AG04450 (cell line): ENCODE measurements around the gene NCAN. TPM values are rescaled to one million over a fixed set of nuclear protein-coding genes. Genes with fewer than 3 reads are reported as not detected.

Experiments
- CTCF ChIA-PET: fragments of 300-600, 350-600 bp; formaldehyde crosslinking; extraction: SDS; loops from one replicate; lab custom pipeline; 2022; ENCODE audit warnings: antibody characterized with exemption, inconsistent platforms; lab: Charles Lee
- POLR2A ChIA-PET: fragments of 350-600 bp; formaldehyde crosslinking; extraction: SDS; loops from one replicate; lab custom pipeline; 2021; ENCODE audit warnings: antibody characterized with exemption, inconsistent platforms; lab: Yijun Ruan, JAX
- DNase-seq: peaks from one replicate; pipeline ENCODE4 v3.0.0-alpha.2; 2011; ENCODE audit warnings: low read depth, low spot score
- H3K27ac ChIP-seq: one replicate; pipeline ENCODE4 v1.5.1; 2012; ENCODE audit warnings: low read depth, low read length, control low read depth
- H3K27me3 ChIP-seq: one replicate; pipeline ENCODE4 v1.6.0; 2012; ENCODE audit warnings: low read length; ENCODE audit not compliant: control insufficient read depth, insufficient read depth
- H3K4me3 ChIP-seq: 2 replicates; pipeline ENCODE4 v1.5.1; 2011; ENCODE audit warnings: mild to moderate bottlenecking, low read depth, low read length, control low read depth
- H3K9me3 ChIP-seq: 2 replicates; pipeline ENCODE4 v1.5.1; 2012; ENCODE audit warnings: low read length; ENCODE audit not compliant: control insufficient read depth, insufficient read depth
- polyA plus RNA-seq: library from polyadenylated mRNA; depleted of rRNA; stranded (reverse); fragments of >200 nt; gene quantifications from 2 replicates; pipeline ENCODE4 v1.2.3, GENCODE V29; 2011
- TF ChIP-seq, protein P1 (sequence below): IDR thresholded peaks from 2 replicates; pipeline ENCODE4 v1.5.1; 2011; ENCODE audit warnings: low read depth, low read length, control low read depth, inconsistent platforms

Gene NCAN
- polyA plus RNA-seq, 1 experiment, result not detected

DNA sequence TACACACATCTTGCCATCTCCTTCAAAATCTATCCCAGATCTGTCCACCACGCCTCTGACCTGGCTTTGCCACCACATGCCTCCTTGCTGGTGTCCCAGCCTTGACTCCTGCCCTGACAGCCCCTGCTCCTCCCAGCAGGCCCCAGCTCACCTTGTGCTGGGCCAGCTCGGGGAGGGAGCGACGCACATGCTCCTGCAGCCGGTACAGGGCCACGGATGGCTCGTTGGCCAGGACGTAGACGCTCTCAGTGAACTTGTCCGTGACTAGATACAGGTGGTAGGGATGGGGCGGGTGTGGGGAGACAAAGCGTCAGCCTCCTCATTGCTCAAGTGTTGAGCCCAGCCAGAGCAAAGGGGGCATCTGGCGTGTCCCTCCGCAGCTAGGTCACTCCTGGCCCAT lies 25.0 kb upstream of the NCAN start:
- no peaks in the 10 kb centered on the region; the same call in 1 of the 2 replicates for H3K9me3 ChIP-seq
- no peaks in the 10 kb centered on the region for H3K27me3 ChIP-seq
- TF ChIP-seq, protein P1, sequence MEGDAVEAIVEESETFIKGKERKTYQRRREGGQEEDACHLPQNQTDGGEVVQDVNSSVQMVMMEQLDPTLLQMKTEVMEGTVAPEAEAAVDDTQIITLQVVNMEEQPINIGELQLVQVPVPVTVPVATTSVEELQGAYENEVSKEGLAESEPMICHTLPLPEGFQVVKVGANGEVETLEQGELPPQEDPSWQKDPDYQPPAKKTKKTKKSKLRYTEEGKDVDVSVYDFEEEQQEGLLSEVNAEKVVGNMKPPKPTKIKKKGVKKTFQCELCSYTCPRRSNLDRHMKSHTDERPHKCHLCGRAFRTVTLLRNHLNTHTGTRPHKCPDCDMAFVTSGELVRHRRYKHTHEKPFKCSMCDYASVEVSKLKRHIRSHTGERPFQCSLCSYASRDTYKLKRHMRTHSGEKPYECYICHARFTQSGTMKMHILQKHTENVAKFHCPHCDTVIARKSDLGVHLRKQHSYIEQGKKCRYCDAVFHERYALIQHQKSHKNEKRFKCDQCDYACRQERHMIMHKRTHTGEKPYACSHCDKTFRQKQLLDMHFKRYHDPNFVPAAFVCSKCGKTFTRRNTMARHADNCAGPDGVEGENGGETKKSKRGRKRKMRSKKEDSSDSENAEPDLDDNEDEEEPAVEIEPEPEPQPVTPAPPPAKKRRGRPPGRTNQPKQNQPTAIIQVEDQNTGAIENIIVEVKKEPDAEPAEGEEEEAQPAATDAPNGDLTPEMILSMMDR, result no peak
- H3K4me3 ChIP-seq, result no peak overlapping the region
- no peak overlapping the region for H3K27ac ChIP-seq
- CTCF ChIA-PET, result interaction anchor here (0.7 to 1.6 kb wide), 2 partner anchors 12 to 324 kb away, joined by 5 to 7 read pairs; no protein-coding TSS in a partner anchor
- no peak for DNase-seq
- POLR2A ChIA-PET, result no interaction called here

DNA sequence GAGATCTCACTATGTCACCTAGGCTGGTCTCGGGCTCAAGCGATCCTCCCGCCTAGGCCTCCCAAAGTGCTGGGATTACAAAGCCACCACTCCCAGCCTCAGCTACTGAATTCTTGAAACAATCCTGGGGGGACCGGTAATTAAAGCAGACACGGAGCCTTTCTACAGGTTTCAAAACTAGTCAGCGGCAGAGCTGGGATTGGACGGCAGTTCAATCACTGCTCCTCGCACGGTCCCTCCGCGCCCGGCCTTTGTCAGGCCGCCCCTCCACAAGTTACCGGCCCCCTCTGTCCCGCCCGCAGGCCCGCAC lies 20.0 kb upstream of the NCAN start:
- H3K27me3 ChIP-seq, result no peaks in the 10 kb centered on the region
- TF ChIP-seq, protein P1, result no peak
- DNase-seq, result no peak
- ChIA-PET POLR2A (interaction anchor here (0.5 to 1.9 kb wide), 4 partner anchors 11 to 96 kb away, joined by 3 to 22 read pairs (median 5); partner anchors contain the start of gene NR2C2AP), CTCF (interaction anchor here (0.7 to 2.9 kb wide), 3 partner anchors 17 to 68 kb away, joined by 4 to 15 read pairs (median 6); no protein-coding TSS in a partner anchor)
- H3K27ac ChIP-seq, result peak overlapping the region; percentile 98
- H3K9me3 ChIP-seq, result no peaks in the 10 kb centered on the region; the same call in 1 of the 2 replicates
- H3K4me3 ChIP-seq, result peak overlapping the region; percentile 98

DNA sequence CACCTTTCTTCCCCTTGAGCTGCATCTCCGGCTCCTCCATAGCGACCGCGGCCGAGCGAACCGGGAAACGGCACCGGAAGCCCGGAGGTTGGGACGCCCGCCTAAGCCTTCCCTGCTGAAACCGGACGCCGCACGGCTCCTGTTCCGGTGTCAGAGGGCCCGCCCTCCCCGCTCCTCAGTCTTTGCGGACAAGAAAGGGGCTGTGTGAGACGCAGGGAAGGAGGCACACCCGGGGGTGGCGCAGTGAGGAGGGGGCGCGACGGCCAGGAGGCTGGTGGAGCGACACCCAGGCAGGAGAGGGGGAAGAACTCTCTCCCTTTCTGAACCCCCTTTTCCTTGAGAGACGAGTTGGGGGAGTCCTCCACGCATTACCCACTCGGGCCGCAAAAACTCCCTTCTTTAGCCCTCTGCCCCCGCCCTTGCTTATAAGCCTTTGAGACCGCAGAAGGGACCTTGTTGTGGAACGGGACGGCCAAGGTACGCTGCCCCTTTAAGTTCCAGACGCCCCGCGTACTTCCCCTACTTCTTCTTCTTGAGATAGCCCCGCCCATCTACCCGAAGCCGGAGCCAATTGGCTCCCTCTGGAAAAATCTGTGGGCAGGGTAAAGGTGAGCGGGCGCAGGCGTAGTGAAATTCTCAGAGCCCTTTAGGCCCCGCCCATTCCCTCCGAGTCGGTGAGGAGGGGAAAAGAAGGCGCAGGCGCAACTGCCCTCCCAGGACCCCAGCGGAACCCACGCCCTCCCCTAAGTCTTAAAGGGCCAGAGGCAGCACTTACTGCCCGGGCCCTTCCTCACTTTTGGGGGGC lies 19.5 kb upstream of the NCAN start, which contains the start of the genes BORCS8 and RFXANK:
Gene BORCS8 (minus strand): TSS at position 75 of the 805 bp plus-strand sequence. CDS start 35 bp downstream, at position 40.
Gene RFXANK (plus strand): TSS at position 181 of the 805 bp plus-strand sequence. CDS start 1,689 bp downstream, outside the sequence.
- H3K4me3 ChIP-seq, result peak within 1 kb of the TSS; percentile 98
- H3K9me3 ChIP-seq, result no peaks in the 10 kb centered on the region; the same call in 1 of the 2 replicates
- peak; percentile 98 for DNase-seq
- TF ChIP-seq, protein P1, result no peak
- peak within 1 kb of the TSS; percentile 98 for H3K27ac ChIP-seq
- POLR2A ChIA-PET, result interaction anchor here (0.5 to 1.9 kb wide), 7 partner anchors 11 to 1773 kb away, joined by 3 to 22 read pairs (median 5); partner anchors contain the start of genes MVB12A and NR2C2AP
- CTCF ChIA-PET, result interaction anchor here (0.7 to 2.9 kb wide), 3 partner anchors 18 to 67 kb away, joined by 4 to 15 read pairs (median 6); no protein-coding TSS in a partner anchor
- H3K27me3 ChIP-seq, result no peaks in the 10 kb centered on the region

DNA sequence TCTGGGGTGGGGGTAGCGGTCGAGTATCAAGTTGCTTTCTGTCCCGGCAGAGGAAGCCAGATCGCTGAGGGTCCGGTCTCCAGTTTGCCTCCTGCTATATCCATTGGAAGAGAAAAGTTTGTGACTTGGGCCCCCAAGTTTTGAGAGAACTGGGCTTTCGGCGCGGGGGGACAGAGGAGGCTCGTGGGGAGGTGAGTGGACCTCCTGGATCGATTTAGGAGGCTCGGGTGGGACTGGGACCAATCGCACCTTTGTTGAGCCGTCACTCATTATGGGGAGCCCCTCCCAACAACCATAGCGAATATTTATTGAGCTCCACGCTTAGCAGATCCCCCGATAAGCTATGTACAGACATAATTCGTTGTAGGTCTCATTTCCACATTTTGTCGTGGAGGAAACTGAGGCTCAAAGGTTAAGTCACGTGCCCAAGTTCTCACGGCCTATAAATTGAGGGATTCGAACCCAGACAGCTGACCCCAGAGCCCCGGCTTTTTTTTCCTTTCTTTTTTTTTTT lies 18.8 kb upstream of the NCAN start:
- TF ChIP-seq, protein P1, result no peak
- Histone ChIP-seq H3K4me3 (peak overlapping the region; percentile 92), H3K27ac (no peak overlapping the region), H3K9me3 (no peaks in the 10 kb centered on the region; the same call in 1 of the 2 replicates), H3K27me3 (no peaks in the 10 kb centered on the region)
- POLR2A ChIA-PET, result interaction anchor here (0.6 to 1.9 kb wide), 4 partner anchors 10 to 1773 kb away, joined by 3 to 22 read pairs (median 6); partner anchors contain the start of genes MVB12A and NR2C2AP
- CTCF ChIA-PET, result interaction anchor here (1.7 to 2.9 kb wide), 2 partner anchors 19 to 47 kb away, joined by 6 to 15 read pairs; no protein-coding TSS in a partner anchor
- no peak for DNase-seq
